ENCODE data around the gene KIF2A. TPM values are rescaled to one million over a fixed set of nuclear protein-coding genes. Genes with fewer than 3 reads are reported as not detected.

The KIF2A gene
- total and polyA plus RNA-seq, 2 of the 4 experiments (the other 2 are of a cell fraction) = 23.6 to 37.3 TPM

DNA sequence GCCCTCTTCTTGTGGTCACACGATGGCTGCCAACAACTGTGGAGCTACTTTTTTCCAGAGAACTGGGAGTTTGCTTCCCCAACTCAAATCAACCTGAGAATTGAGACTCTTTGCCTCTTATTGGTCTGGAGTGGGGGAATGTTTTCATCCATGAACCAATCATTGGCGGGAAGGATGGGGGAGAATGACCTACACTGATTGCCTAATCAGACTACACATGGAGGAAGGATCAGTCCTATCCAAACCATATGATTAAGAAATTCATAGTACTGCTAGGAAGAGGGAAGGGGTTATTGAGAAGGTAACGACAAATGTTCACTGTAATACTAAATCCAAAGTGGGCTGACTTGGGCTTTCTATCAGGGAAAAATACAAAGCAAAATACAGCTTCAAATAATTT is 7.9 kb upstream of the KIF2A start:
- Histone ChIP-seq H3K9ac (ENCODE audit: low read depth, low read length) (no peak overlapping the region), H2BK20ac (ENCODE audit: low read depth, low read length) (no peak overlapping the region), H3K56ac (ENCODE audit: extremely low read depth, insufficient read depth, low read length) (no peak overlapping the region), H4K8ac (ENCODE audit: low read depth in 2 of 2, low read length in 2 of 2) (no peak overlapping the region), H4K91ac (ENCODE audit: insufficient read depth, low read depth, low read length) (no peak overlapping the region), H2BK120ac (ENCODE audit: low read depth, low read length) (no peak overlapping the region), H3K4ac (ENCODE audit: low read depth, low read length) (no peak overlapping the region), H2AK5ac (ENCODE audit: low read depth, low read length) (no peak overlapping the region), H3K18ac (ENCODE audit: low read depth, low read length) (no peak overlapping the region), H3K14ac (replicated peaks; ENCODE audit: low read depth, low read length) (no peak overlapping the region), H3K27ac (ENCODE audit: insufficient read depth, low read length) (no peak overlapping the region), H3K9me3 (ENCODE audit: control insufficient read depth, insufficient read depth, low read length) (no peaks in the 10 kb centered on the region), H3K36me3 (ENCODE audit: control insufficient read depth, insufficient read depth, low read length) (no peaks in the 10 kb centered on the region), H2AK9ac (replicated peaks; ENCODE audit: low read depth, low read length, poor library complexity) (no peak overlapping the region), H3K4me2 (ENCODE audit: low read depth, low read length) (no peak overlapping the region), H3K9me1 (ENCODE audit: insufficient read depth, low read length) (no peaks in the 10 kb centered on the region), H2BK15ac (ENCODE audit: low read depth, low read length) (no peak overlapping the region), H3K27me3 (ENCODE audit: control insufficient read depth, insufficient read depth, low read length) (no peaks in the 10 kb centered on the region), H2AFZ (replicated peaks; ENCODE audit: low read length, poor library complexity) (no peak overlapping the region), H2BK5ac (ENCODE audit: low read depth, low read length, poor library complexity, severe bottlenecking) (no peak overlapping the region), H3K4me1 (ENCODE audit: control insufficient read depth, insufficient read depth, low read length) (no peaks in the 10 kb centered on the region), H3K4me3 (ENCODE audit: insufficient read depth, low read depth, low read length) (no peak overlapping the region), H4K5ac (ENCODE audit: low read depth, low read length) (no peak overlapping the region), H3K79me1 (ENCODE audit: low read depth in 1 of 2, low read length in 2 of 2) (no peaks in the 10 kb centered on the region), H3K23ac (ENCODE audit: low read depth, low read length) (no peak overlapping the region), H4K20me1 (ENCODE audit: insufficient read depth, low read length) (no peaks in the 10 kb centered on the region)
- POLR2A ChIA-PET (ENCODE audit: unreplicated experiment) = no interaction called here
- CTCF ChIA-PET = no interaction called here
- TF ChIP-seq, protein P1, sequence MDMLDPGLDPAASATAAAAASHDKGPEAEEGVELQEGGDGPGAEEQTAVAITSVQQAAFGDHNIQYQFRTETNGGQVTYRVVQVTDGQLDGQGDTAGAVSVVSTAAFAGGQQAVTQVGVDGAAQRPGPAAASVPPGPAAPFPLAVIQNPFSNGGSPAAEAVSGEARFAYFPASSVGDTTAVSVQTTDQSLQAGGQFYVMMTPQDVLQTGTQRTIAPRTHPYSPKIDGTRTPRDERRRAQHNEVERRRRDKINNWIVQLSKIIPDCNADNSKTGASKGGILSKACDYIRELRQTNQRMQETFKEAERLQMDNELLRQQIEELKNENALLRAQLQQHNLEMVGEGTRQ (IDR thresholded peaks at IDR 0.05; ENCODE audit: low read depth, low read length) = no peak
- TF ChIP-seq ELK1 (IDR thresholded peaks at IDR 0.05; ENCODE audit: borderline replicate concordance, low read depth, low read length) = no peak
- no peak for TF ChIP-seq FOS (IDR thresholded peaks at IDR 0.05; ENCODE audit: low read depth, low read length)
- no peak for TF ChIP-seq MAZ (IDR thresholded peaks at IDR 0.05; ENCODE audit: borderline replicate concordance, low read depth, low read length)
- ATAC-seq (ENCODE audit: low read depth) = no peak
- no TSS peak for BruUV-seq (replicated peaks)
- DNase-seq = no peak
- intact Hi-C loops (cut with micrococcal nuclease) (no loop called here), dilution Hi-C loops (cut with HindIII; ENCODE audit: low sequenced_read_pairs, unreplicated experiment) (no loop called here), in situ Hi-C loops (cut with MboI; ENCODE audit: low sequenced_read_pairs) (no loop called here)
- WGBS, 2 experiments (ENCODE audit: extremely low coverage in 2 of 2, insufficient read length in 1 of 2) = no CpG with 5 or more reads among the region's 3 CpGs

Measured in IMR-90 (cell line).